Transverse colon (tissue), 4 donors: ENCODE measurements around the gene PRM1.

Source experiments
- CTCF ChIP-seq, 5 experiments: fragments of 200-600 bp in 3 of 5; fragments of 450-650 bp in 2 of 5; sonication (generic) in 3 of 5; IDR thresholded peaks; 1 replicate in 2 of 5; 2 replicates in 3 of 5; pipeline ENCODE4 v1.5.1; 2016 to 2017; ENCODE audit warnings: antibody characterized with exemption in 5 of 5, inconsistent platforms in 3 of 5, mild to moderate bottlenecking in 2 of 5, moderate library complexity in 1 of 5
- POLR2AphosphoS5 ChIP-seq, 3 donors: sonication (generic); formaldehyde crosslinking; IDR thresholded peaks; one replicate each; pipeline ENCODE4 v1.6.1; 2016; ENCODE audit warnings: antibody characterized with exemption in 3 of 3

DNA sequence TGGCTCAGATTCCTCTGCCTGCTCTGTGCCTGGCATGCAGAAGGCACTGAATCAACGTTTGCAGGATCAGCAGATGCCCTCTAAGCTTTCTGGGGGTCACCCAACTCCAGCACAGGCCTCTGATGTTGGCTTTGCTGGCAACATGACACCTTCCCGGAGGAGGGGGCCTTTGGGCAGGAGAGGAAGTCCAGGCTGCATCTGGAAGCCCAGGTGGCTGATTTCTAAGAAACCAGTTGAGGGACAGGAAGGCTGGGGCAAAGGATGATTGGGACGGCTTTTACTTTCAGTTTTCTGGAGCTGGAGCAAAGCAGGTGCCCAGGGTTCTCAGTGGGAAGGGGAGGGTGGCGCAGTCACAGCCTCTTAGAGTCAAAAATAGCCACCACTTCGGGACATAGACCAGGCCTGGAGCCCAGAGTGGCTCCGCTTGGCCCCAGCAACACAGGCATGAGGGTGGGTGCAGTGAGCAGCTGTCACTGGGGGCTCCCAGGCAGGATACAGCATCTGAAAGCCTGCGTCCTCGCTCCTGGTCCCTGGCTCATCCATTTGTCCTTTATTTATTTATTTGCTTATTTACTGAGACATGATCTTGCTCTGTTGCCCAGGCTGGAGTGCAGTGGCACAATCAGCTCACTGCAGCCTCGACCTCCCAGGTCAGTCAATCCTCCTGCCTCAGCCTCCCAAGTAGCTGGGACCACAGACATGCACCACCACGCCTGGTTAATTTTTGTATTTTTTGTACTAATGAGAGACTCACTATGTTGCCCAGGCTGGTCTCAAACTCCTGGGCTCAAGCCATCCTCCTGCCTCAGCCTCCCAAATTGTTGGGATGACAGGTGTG lies 40.3 kb downstream of the PRM1 start:
- no peak for TF ChIP-seq CTCF (IDR thresholded peaks at IDR 0.05)
- TF ChIP-seq POLR2AphosphoS5 (IDR thresholded peaks at IDR 0.05): no peak
